B cell (primary cell): ENCODE data around the gene ACE.

ENCODE experiments used
- CTCF ChIP-seq: fragments of 200-600 bp; IDR thresholded peaks from one replicate; pipeline ENCODE4 v1.8.0; 2022; ENCODE audit warnings: antibody characterized with exemption, mild to moderate bottlenecking
- EZH2 ChIP-seq: IDR thresholded peaks from 2 replicates; pipeline ENCODE4 v1.6.1; 2012; ENCODE audit warnings: borderline replicate concordance, low read depth, mild to moderate bottlenecking, moderate library complexity, low read length; ENCODE audit not compliant: insufficient read depth, poor library complexity, severe bottlenecking

- TF ChIP-seq CTCF (no peak), EZH2 (no peak)
These were observed 31.8 kb upstream of the ACE start for GRCh38 chr17:63445065-63445464.
